GM21737 (cell line): ENCODE results near the gene CACNG6.

Source experiments
- ATAC-seq: cut with Tn5 transposase; IDR thresholded peaks from one replicate; pipeline ENCODE4 v1.9.1; 2021; ENCODE audit warnings: mild to moderate bottlenecking, moderate library complexity; ENCODE audit not compliant: unreplicated experiment

The CACNG6 gene

DNA sequence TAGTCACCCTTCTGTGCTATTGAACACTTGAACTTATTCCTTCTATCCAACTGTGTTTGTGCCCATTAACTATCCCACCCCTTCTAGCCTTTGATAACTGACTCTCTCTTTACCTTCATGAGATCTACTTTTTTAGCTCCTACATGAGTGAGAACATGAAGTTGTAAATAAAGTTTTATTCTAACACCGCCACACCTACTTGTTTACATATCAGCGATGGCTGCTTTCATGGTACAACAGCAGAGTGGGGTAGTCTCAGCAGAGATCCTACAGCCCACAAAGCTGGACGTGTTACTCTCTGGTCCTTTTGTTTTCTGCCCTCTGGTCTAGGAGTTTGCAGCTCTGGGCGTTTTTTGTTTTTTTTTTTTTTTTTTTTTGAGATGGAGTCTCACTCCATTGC is 48.6 kb downstream of the CACNG6 start:
- no peak for ATAC-seq

DNA sequence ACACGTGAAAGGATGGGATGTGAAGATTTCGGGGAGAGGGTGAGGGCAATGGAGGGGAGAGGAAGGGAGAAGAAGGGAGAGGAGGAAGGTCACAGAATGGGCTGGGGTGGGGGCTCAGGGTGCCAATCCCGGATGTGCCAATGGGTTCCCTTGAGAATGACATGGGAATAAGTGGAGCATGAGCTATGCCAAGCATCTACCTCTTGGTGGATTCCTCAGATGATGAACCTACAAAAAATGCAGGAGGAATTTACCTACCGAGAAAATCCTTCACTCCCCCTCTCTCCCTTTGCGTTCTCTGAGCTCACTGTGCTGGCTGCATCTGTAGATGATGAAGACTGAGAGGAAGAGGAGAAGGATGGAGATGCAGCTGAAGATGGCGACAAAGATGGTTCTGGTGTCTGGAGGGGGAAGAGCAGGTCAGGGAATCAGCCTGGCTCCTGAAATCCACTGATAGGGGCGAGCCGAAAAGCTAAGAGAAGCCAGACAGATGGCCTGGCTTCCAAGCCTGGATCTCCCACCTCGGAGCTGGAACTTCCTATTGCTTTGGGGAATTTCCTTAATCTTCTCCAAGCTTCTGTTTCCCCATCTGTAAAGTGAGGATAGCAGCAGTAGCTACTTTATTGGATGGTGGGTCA is 50.7 kb downstream of the CACNG6 start:
- no peak for ATAC-seq

DNA sequence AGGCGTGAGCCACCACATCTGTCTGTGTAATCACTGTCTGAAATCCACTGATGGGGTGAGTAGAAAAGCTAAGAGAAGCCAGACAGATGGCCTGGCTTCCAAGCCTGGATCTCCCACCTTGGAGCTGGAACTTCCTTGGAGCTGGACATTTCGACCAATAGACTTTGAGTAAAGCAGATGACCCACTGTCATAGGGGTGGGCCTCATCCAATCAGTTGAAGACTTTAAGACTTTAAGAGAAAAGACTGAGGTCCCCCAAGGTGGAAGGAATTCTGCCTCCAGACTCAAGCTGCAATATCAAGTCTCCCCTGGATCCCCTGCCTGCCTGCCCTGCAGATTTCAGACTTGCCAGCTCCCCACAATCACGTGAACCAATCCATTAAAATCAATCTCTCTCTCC is 51.6 kb downstream of the CACNG6 start:
- ATAC-seq = no peak

DNA sequence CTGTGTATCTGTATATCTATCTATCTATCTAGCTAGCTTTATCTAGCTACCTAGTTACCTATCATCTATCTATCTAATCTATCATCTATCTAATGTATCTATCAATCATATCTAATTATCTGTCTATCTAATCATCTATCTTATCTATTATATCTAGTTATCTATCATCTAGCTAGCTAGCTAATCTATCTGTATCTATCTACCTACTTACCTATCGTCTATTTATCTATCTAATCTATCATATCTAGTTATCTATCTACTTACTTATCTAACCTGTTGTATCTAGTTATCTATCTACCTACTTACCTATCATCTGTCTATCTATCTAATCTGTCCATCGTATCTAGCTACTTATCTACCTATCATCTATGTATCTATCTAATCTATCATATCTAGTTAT is 54.3 kb downstream of the CACNG6 start:
- ATAC-seq = no peak

DNA sequence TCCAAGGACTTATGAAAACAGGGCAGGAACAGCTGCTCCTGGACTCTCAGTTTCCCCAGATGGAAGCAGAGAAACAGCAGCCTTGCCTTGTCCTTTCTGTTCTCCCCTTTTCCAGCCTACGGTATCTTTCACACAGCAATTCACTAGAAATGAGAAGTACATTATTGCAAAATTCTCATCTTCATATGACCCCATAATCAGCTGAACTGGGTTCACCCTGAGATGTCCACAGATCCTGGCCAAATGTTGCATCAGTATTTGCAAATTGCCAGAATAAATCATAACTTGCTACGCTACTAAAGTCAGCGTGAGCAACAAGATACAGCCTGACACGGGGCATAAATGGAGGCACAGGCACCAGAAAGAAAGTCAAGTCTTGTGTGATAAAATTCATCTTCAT is 56.2 kb downstream of the CACNG6 start:
- ATAC-seq = no peak
